Measurements from ENCODE around the gene CAMKK1. TPM values are rescaled to one million over a fixed set of nuclear protein-coding genes. Genes with fewer than 3 reads are reported as not detected.

CAMKK1 gene
- total and polyA plus RNA-seq, 2 donors (not counting 1 experiment from before 2014, with no cell fraction given) = 4.5 to 35.9 TPM

GRCh38 chr17:3814361-3814760, 78.5 kb downstream of the CAMKK1 start:
- no peak for ATAC-seq (ENCODE audit: low read depth)
- Histone ChIP-seq H4K20me1 (ENCODE audit: control insufficient read depth, insufficient read depth, low read length, poor library complexity, severe bottlenecking) (no peaks in the 10 kb centered on the region), H2AFZ (ENCODE audit: insufficient read depth, low read depth, low read length, poor library complexity, severe bottlenecking) (no peak overlapping the region), H3K9me3 (ENCODE audit: control extremely low read depth in 1 of 3, control insufficient read depth in 2 of 3, insufficient read depth in 1 of 3, low read length in 2 of 3) (peaks cover 0 to 4% (median 0%) of the 10 kb centered on the region in 3 donors), H3K79me2 (ENCODE audit: control insufficient read depth, insufficient read depth, low read length) (no peaks in the 10 kb centered on the region), H3K4me3 (ENCODE audit: control extremely low read depth in 1 of 5, extremely low read depth in 1 of 5, insufficient read depth in 1 of 5, low read depth in 2 of 5, low read length in 4 of 5) (no peak overlapping the region), H3K27ac (ENCODE audit: low read length in 2 of 2) (no peak overlapping the region), H3K4me1 (ENCODE audit: control insufficient read depth in 2 of 2, insufficient read depth in 2 of 2, low read length in 2 of 2) (peaks cover 13 to 45% of the 10 kb centered on the region in 2 donors), H3K9ac (ENCODE audit: low read length) (no peak overlapping the region), H3K4me2 (replicated peaks; ENCODE audit: low read depth, low read length, poor library complexity, severe bottlenecking) (no peak overlapping the region), H3K27me3 (replicated peaks in 1 of 4; ENCODE audit: control extremely low read depth in 1 of 4, control insufficient read depth in 3 of 4, insufficient read depth in 4 of 4, low read length in 3 of 4) (no peaks in the 10 kb centered on the region), H3K36me3 (replicated peaks in 1 of 2; ENCODE audit: control extremely low read depth in 1 of 2, control insufficient read depth in 1 of 2, extremely low read depth in 1 of 2, insufficient read depth in 2 of 2, low read length in 1 of 2) (peaks cover 9 to 60% of the 10 kb centered on the region in 2 experiments)
- TF ChIP-seq CTCF (IDR thresholded peaks at IDR 0.05) (no peak), EZH2 (IDR thresholded peaks at IDR 0.05; ENCODE audit: borderline replicate concordance, insufficient read depth, low read depth, low read length, poor library complexity, severe bottlenecking) (no peak)
- Mint-ChIP-seq H3K27me3 (no peaks in the 10 kb centered on the region), H3K4me1 (peaks cover 47% of the 10 kb centered on the region), H3K27ac (peak overlapping the region; percentile 5), H3K9me3 (ENCODE audit: insufficient read depth) (no peaks in the 10 kb centered on the region), H3K4me3 (no peak overlapping the region)
- POLR2A ChIA-PET = no interaction called here
- intact Hi-C loops (cut with micrococcal nuclease) = no loop called here
- WGBS (ENCODE audit: insufficient coverage) = 97% methylated on average over 12 of the region's 13 CpGs
- CTCF ChIA-PET = interaction anchor here (0.9 to 4.4 kb wide), 3 partner anchors 13 to 76 kb away, joined by 5 to 54 read pairs (median 5); no protein-coding TSS in a partner anchor
- no peak for DNase-seq

- ChIA-PET CTCF (interaction anchor here (0.5 kb wide), 1 partner anchor 800 kb away, joined by 4 read pairs; no protein-coding TSS in a partner anchor), POLR2A (no interaction called here)
- Histone ChIP-seq H3K27me3 (replicated peaks in 1 of 4; ENCODE audit: control extremely low read depth in 1 of 4, control insufficient read depth in 3 of 4, insufficient read depth in 4 of 4, low read length in 3 of 4) (no peaks in the 10 kb centered on the region), H3K9me3 (ENCODE audit: control extremely low read depth in 1 of 3, control insufficient read depth in 2 of 3, insufficient read depth in 1 of 3, low read length in 2 of 3) (peaks cover 0 to 4% (median 0%) of the 10 kb centered on the region in 3 donors), H3K9ac (ENCODE audit: low read length) (no peak overlapping the region), H3K4me3 (ENCODE audit: control extremely low read depth in 1 of 5, extremely low read depth in 1 of 5, insufficient read depth in 1 of 5, low read depth in 2 of 5, low read length in 4 of 5) (no peak overlapping the region), H3K4me1 (ENCODE audit: control insufficient read depth in 2 of 2, insufficient read depth in 2 of 2, low read length in 2 of 2) (peaks cover 13 to 34% of the 10 kb centered on the region in 2 donors), H3K4me2 (replicated peaks; ENCODE audit: low read depth, low read length, poor library complexity, severe bottlenecking) (no peak overlapping the region), H3K27ac (ENCODE audit: low read length in 2 of 2) (no peak overlapping the region), H3K36me3 (replicated peaks in 1 of 2; ENCODE audit: control extremely low read depth in 1 of 2, control insufficient read depth in 1 of 2, extremely low read depth in 1 of 2, insufficient read depth in 2 of 2, low read length in 1 of 2) (peaks cover 10 to 59% of the 10 kb centered on the region in 2 experiments), H4K20me1 (ENCODE audit: control insufficient read depth, insufficient read depth, low read length, poor library complexity, severe bottlenecking) (no peaks in the 10 kb centered on the region), H3K79me2 (ENCODE audit: control insufficient read depth, insufficient read depth, low read length) (no peaks in the 10 kb centered on the region), H2AFZ (ENCODE audit: insufficient read depth, low read depth, low read length, poor library complexity, severe bottlenecking) (no peak overlapping the region)
- Mint-ChIP-seq H3K4me3 (no peak overlapping the region), H3K27ac (no peak overlapping the region), H3K9me3 (ENCODE audit: insufficient read depth) (no peaks in the 10 kb centered on the region), H3K4me1 (peaks cover 44% of the 10 kb centered on the region), H3K27me3 (no peaks in the 10 kb centered on the region)
- DNase-seq (no peak), ATAC-seq (ENCODE audit: low read depth) (no peak)
- TF ChIP-seq CTCF (IDR thresholded peaks at IDR 0.05) = no peak
- intact Hi-C loops (cut with micrococcal nuclease) = no loop called here
- over 99% methylated on average over 13 of the region's 15 CpGs for WGBS (ENCODE audit: insufficient coverage)
Observed at GRCh38 chr17:3813171-3813570, 79.7 kb downstream of the CAMKK1 start.

Data from B cell (primary cell).